ENCODE data around the gene SGIP1.

The SGIP1 gene

DNA sequence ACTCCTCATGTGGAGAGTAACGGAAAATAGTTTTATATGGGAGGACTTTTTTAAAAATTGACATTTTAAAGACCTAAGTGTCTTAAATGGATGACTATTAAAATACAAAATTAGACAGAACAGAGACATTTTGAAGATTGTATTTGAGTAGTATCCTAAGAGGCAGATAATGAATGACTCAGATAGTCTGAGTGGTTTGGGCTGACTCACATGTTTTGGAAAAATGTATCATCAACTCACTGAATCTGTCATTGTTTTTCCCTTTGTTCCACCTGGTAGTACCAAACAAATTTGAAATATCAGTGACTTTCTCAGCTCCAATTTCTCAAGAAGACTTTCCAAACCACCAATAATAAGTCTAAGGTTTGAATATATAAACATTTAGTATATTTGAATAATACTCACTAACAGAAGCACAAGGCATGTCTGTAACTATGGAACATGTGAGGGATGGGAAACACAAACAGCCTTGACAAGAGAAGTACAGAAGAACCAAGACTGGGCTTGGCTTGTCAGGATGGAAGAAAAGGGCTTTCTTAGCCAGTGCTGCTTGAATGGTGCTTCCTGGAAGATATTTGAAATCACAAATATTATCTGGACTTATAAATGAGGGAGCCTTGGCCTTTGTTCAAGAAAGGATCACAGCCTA lies 90.6 kb downstream of the SGIP1 start:
- H3K4me2 ChIP-seq (ENCODE audit: insufficient read depth, low read length, poor library complexity, severe bottlenecking), result no peak overlapping the region
- H3K27ac ChIP-seq (replicated peaks; ENCODE audit: low read length), result no peak overlapping the region
- WGBS, 2 donors (ENCODE audit: extremely low coverage in 2 of 2, insufficient read length in 2 of 2, insufficient replicate concordance in 1 of 2), result no CpG with 5 or more reads among the region's 1 CpG
- no peak overlapping the region for H2BK120ac ChIP-seq (ENCODE audit: low read depth, low read length)
- H3K4me1 ChIP-seq (ENCODE audit: control insufficient read depth in 2 of 2, insufficient read depth in 1 of 2, low read depth in 1 of 2, low read length in 2 of 2), result no peaks in the 10 kb centered on the region
- no peak overlapping the region for H2BK15ac ChIP-seq (ENCODE audit: low read length)
- no peaks in the 10 kb centered on the region for H3K27me3 ChIP-seq (ENCODE audit: control insufficient read depth in 3 of 3, insufficient read depth in 3 of 3, low read depth in 1 of 3, low read length in 3 of 3)
- no peak for DNase-seq (ENCODE audit: low spot score)
- no peaks in the 10 kb centered on the region for H3K79me1 ChIP-seq (ENCODE audit: low read depth, low read length)
- no peak overlapping the region for H3K14ac ChIP-seq (ENCODE audit: low read length)
- no peak overlapping the region for H3K4ac ChIP-seq (ENCODE audit: low read length)
- no peak overlapping the region for H3K4me3 ChIP-seq (ENCODE audit: low read length in 2 of 2)
- no peak overlapping the region for H3K18ac ChIP-seq (ENCODE audit: low read length)
- H2BK12ac ChIP-seq (ENCODE audit: low read length), result no peak overlapping the region
- H3K9me3 ChIP-seq (replicated peaks in 1 of 2; ENCODE audit: control insufficient read depth in 2 of 2, insufficient read depth in 1 of 2, low read depth in 1 of 2, low read length in 2 of 2), result no peaks in the 10 kb centered on the region
- H2AK5ac ChIP-seq (ENCODE audit: low read depth, low read length), result no peak overlapping the region
- H2AFZ ChIP-seq (ENCODE audit: low read length), result no peak overlapping the region
- H3K9ac ChIP-seq (ENCODE audit: low read depth, low read length, poor library complexity), result no peak overlapping the region
- no peaks in the 10 kb centered on the region for H3K36me3 ChIP-seq (replicated peaks in 1 of 2; ENCODE audit: control insufficient read depth in 2 of 2, insufficient read depth in 2 of 2, low read length in 2 of 2)
- no peak overlapping the region for H2BK5ac ChIP-seq (ENCODE audit: low read length)
- no peak overlapping the region for H4K8ac ChIP-seq (ENCODE audit: low read depth, low read length)
- no peak overlapping the region for H4K91ac ChIP-seq (ENCODE audit: low read depth, low read length, poor library complexity)
- H3K23ac ChIP-seq (ENCODE audit: low read depth, low read length, poor library complexity), result no peak overlapping the region

DNA sequence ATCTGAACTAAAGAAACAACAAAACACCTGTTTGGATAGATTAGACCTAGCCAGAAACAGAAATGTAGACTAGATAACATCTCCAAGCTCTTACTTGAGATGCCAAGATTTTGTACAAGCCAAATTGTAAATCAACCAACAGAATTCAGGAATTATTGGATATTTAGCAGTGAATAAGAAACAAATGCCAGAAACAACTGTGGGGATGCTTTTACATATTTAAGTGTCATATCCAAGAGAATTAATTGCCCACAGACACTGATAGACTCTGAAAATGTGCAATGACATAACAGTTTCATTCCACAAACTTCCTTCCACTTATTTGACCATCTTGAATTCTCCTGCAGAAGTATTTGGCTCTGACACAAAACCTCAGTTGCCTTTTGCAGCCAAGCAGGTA lies 92.3 kb downstream of the SGIP1 start:
- H2AFZ ChIP-seq (ENCODE audit: low read length), result no peak overlapping the region
- H3K4me2 ChIP-seq (ENCODE audit: insufficient read depth, low read length, poor library complexity, severe bottlenecking), result no peak overlapping the region
- H3K14ac ChIP-seq (ENCODE audit: low read length), result no peak overlapping the region
- H3K27me3 ChIP-seq (ENCODE audit: control insufficient read depth in 3 of 3, insufficient read depth in 3 of 3, low read depth in 1 of 3, low read length in 3 of 3), result no peaks in the 10 kb centered on the region
- no peak overlapping the region for H2BK5ac ChIP-seq (ENCODE audit: low read length)
- no peak overlapping the region for H3K9ac ChIP-seq (ENCODE audit: low read depth, low read length, poor library complexity)
- DNase-seq (ENCODE audit: low spot score), result no peak
- H3K4me3 ChIP-seq (ENCODE audit: low read length in 2 of 2), result no peak overlapping the region
- H3K4ac ChIP-seq (ENCODE audit: low read length), result no peak overlapping the region
- no peak overlapping the region for H4K8ac ChIP-seq (ENCODE audit: low read depth, low read length)
- no peak overlapping the region for H4K91ac ChIP-seq (ENCODE audit: low read depth, low read length, poor library complexity)
- H3K9me3 ChIP-seq (replicated peaks in 1 of 2; ENCODE audit: control insufficient read depth in 2 of 2, insufficient read depth in 1 of 2, low read depth in 1 of 2, low read length in 2 of 2), result no peaks in the 10 kb centered on the region
- H2BK120ac ChIP-seq (ENCODE audit: low read depth, low read length), result no peak overlapping the region
- H3K79me1 ChIP-seq (ENCODE audit: low read depth, low read length), result no peaks in the 10 kb centered on the region
- no peaks in the 10 kb centered on the region for H3K4me1 ChIP-seq (ENCODE audit: control insufficient read depth in 2 of 2, insufficient read depth in 1 of 2, low read depth in 1 of 2, low read length in 2 of 2)
- no peak overlapping the region for H2BK15ac ChIP-seq (ENCODE audit: low read length)
- no peak overlapping the region for H3K27ac ChIP-seq (replicated peaks; ENCODE audit: low read length)
- H2AK5ac ChIP-seq (ENCODE audit: low read depth, low read length), result no peak overlapping the region
- no peak overlapping the region for H2BK12ac ChIP-seq (ENCODE audit: low read length)
- H3K36me3 ChIP-seq (replicated peaks in 1 of 2; ENCODE audit: control insufficient read depth in 2 of 2, insufficient read depth in 2 of 2, low read length in 2 of 2), result no peaks in the 10 kb centered on the region
- no peak overlapping the region for H3K23ac ChIP-seq (ENCODE audit: low read depth, low read length, poor library complexity)
- H3K18ac ChIP-seq (ENCODE audit: low read length), result no peak overlapping the region

DNA sequence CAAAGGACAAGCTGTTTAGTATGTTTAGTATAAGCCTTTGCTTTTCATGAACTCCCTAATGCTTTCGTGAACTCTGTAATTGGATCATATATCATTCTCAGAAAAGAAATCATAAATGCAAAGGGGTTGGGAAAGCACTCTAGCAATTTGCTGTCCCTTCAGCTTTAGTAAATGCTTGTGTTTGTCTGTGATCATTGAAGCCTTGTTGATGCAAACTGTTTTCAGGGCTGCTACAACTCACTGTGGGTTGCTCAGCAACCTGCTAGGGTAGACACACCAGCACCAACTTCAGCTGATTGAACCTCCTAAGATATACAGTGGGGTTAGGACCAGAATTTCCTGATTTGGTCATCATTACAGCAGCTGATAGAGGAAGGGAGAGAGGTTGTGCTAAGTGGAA lies 95.0 kb downstream of the SGIP1 start:
- no peak overlapping the region for H4K91ac ChIP-seq (ENCODE audit: low read depth, low read length, poor library complexity)
- DNase-seq (ENCODE audit: low spot score), result no peak
- H3K27ac ChIP-seq (replicated peaks; ENCODE audit: low read length), result no peak overlapping the region
- H3K9ac ChIP-seq (ENCODE audit: low read depth, low read length, poor library complexity), result no peak overlapping the region
- H3K79me1 ChIP-seq (ENCODE audit: low read depth, low read length), result no peaks in the 10 kb centered on the region
- no peak overlapping the region for H2BK120ac ChIP-seq (ENCODE audit: low read depth, low read length)
- H3K14ac ChIP-seq (ENCODE audit: low read length), result no peak overlapping the region
- H3K18ac ChIP-seq (ENCODE audit: low read length), result no peak overlapping the region
- H3K4me2 ChIP-seq (ENCODE audit: insufficient read depth, low read length, poor library complexity, severe bottlenecking), result no peak overlapping the region
- no peak overlapping the region for H3K4ac ChIP-seq (ENCODE audit: low read length)
- H3K27me3 ChIP-seq (ENCODE audit: control insufficient read depth in 3 of 3, insufficient read depth in 3 of 3, low read depth in 1 of 3, low read length in 3 of 3), result no peaks in the 10 kb centered on the region
- H3K23ac ChIP-seq (ENCODE audit: low read depth, low read length, poor library complexity), result no peak overlapping the region
- no peak overlapping the region for H2BK5ac ChIP-seq (ENCODE audit: low read length)
- no peak overlapping the region for H4K8ac ChIP-seq (ENCODE audit: low read depth, low read length)
- H3K36me3 ChIP-seq (replicated peaks in 1 of 2; ENCODE audit: control insufficient read depth in 2 of 2, insufficient read depth in 2 of 2, low read length in 2 of 2), result no peaks in the 10 kb centered on the region
- no peak overlapping the region for H2AK5ac ChIP-seq (ENCODE audit: low read depth, low read length)
- no peak overlapping the region for H3K4me3 ChIP-seq (ENCODE audit: low read length in 2 of 2)
- no peak overlapping the region for H2BK12ac ChIP-seq (ENCODE audit: low read length)
- no CpG with 5 or more reads among the region's 1 CpG for WGBS, 2 donors (ENCODE audit: extremely low coverage in 2 of 2, insufficient read length in 2 of 2, insufficient replicate concordance in 1 of 2)
- H3K9me3 ChIP-seq (replicated peaks in 1 of 2; ENCODE audit: control insufficient read depth in 2 of 2, insufficient read depth in 1 of 2, low read depth in 1 of 2, low read length in 2 of 2), result no peaks in the 10 kb centered on the region
- H2AFZ ChIP-seq (ENCODE audit: low read length), result no peak overlapping the region
- H3K4me1 ChIP-seq (ENCODE audit: control insufficient read depth in 2 of 2, insufficient read depth in 1 of 2, low read depth in 1 of 2, low read length in 2 of 2), result peaks cover 0 to under 1% of the 10 kb centered on the region in 2 donors
- no peak overlapping the region for H2BK15ac ChIP-seq (ENCODE audit: low read length)

DNA sequence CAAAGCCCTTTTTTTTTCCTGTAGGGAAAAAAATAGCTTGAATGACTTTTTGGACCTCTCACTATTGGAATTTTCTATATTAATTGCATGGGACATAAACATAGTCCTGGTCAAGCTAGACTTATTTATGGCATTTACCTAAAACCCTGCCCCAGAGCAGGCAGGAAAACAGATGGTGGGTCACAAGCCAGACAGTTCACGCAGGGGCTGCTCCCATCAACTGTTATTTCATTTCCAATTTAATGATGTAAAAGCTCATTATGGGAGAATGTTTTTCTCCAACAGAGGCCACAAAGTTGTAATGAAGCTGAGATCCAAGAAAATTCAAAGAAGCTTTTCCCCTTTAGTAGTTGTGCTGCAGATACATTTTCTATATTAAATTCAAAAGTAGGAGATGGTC lies 99.2 kb downstream of the SGIP1 start:
- H3K18ac ChIP-seq (ENCODE audit: low read length), result no peak overlapping the region
- no peak overlapping the region for H3K14ac ChIP-seq (ENCODE audit: low read length)
- no peak overlapping the region for H2BK5ac ChIP-seq (ENCODE audit: low read length)
- no peak overlapping the region for H3K9ac ChIP-seq (ENCODE audit: low read depth, low read length, poor library complexity)
- no peak overlapping the region for H2BK120ac ChIP-seq (ENCODE audit: low read depth, low read length)
- no peak overlapping the region for H2BK15ac ChIP-seq (ENCODE audit: low read length)
- H3K36me3 ChIP-seq (replicated peaks in 1 of 2; ENCODE audit: control insufficient read depth in 2 of 2, insufficient read depth in 2 of 2, low read length in 2 of 2), result no peaks in the 10 kb centered on the region
- no peaks in the 10 kb centered on the region for H3K9me3 ChIP-seq (replicated peaks in 1 of 2; ENCODE audit: control insufficient read depth in 2 of 2, insufficient read depth in 1 of 2, low read depth in 1 of 2, low read length in 2 of 2)
- H2AFZ ChIP-seq (ENCODE audit: low read length), result no peak overlapping the region
- no peaks in the 10 kb centered on the region for H3K27me3 ChIP-seq (ENCODE audit: control insufficient read depth in 3 of 3, insufficient read depth in 3 of 3, low read depth in 1 of 3, low read length in 3 of 3)
- no peak overlapping the region for H3K4ac ChIP-seq (ENCODE audit: low read length)
- H2AK5ac ChIP-seq (ENCODE audit: low read depth, low read length), result no peak overlapping the region
- H3K79me1 ChIP-seq (ENCODE audit: low read depth, low read length), result no peaks in the 10 kb centered on the region
- H3K4me1 ChIP-seq (ENCODE audit: control insufficient read depth in 2 of 2, insufficient read depth in 1 of 2, low read depth in 1 of 2, low read length in 2 of 2), result peaks cover 0 to 5% of the 10 kb centered on the region in 2 donors
- DNase-seq (ENCODE audit: low spot score), result no peak
- no CpG with 5 or more reads among the region's 1 CpG for WGBS, 2 donors (ENCODE audit: extremely low coverage in 2 of 2, insufficient read length in 2 of 2, insufficient replicate concordance in 1 of 2)
- H4K8ac ChIP-seq (ENCODE audit: low read depth, low read length), result no peak overlapping the region
- no peak overlapping the region for H2BK12ac ChIP-seq (ENCODE audit: low read length)
- no peak overlapping the region for H4K91ac ChIP-seq (ENCODE audit: low read depth, low read length, poor library complexity)
- no peak overlapping the region for H3K27ac ChIP-seq (replicated peaks; ENCODE audit: low read length)
- H3K23ac ChIP-seq (ENCODE audit: low read depth, low read length, poor library complexity), result no peak overlapping the region
- no peak overlapping the region for H3K4me3 ChIP-seq (ENCODE audit: low read length in 2 of 2)
- no peak overlapping the region for H3K4me2 ChIP-seq (ENCODE audit: insufficient read depth, low read length, poor library complexity, severe bottlenecking)
